ENCODE data around the gene LEF1. TPM values are rescaled to one million over a fixed set of nuclear protein-coding genes. Genes with fewer than 3 reads are reported as not detected.

The LEF1 gene
- total RNA-seq, 4 donors from 2014 or later: 0.42 to 3.6 (median 1.9) TPM

- Histone ChIP-seq H3K27ac (replicated peaks in 1 of 4) (no peak overlapping the region), H3K9me3 (no peaks in the 10 kb centered on the region), H3K27me3 (peaks cover 11 to 94% (median 65%) of the 10 kb centered on the region in 4 donors), H3K4me1 (peaks cover 43 to 60% (median 57%) of the 10 kb centered on the region in 4 donors), H3K4me3 (no peak overlapping the region), H3K36me3 (no peaks in the 10 kb centered on the region)
- TF ChIP-seq POLR2A (IDR thresholded peaks at IDR 0.05; ENCODE audit: low read depth) (no peak), EP300 (IDR thresholded peaks at IDR 0.05) (no peak), CTCF (IDR thresholded peaks at IDR 0.05) (no peak), POLR2AphosphoS5 (IDR thresholded peaks at IDR 0.05) (no peak)
- intact Hi-C loops (cut with DNase I): no loop called here
- no peak for DNase-seq (ENCODE audit: extremely low spot score)
- whole genome bisulfite sequencing: 43% methylated on average over 8 of the region's 8 CpGs
These were observed 2.1 kb upstream of the LEF1 start for GRCh38 chr4:108170631-108171338.

DNA sequence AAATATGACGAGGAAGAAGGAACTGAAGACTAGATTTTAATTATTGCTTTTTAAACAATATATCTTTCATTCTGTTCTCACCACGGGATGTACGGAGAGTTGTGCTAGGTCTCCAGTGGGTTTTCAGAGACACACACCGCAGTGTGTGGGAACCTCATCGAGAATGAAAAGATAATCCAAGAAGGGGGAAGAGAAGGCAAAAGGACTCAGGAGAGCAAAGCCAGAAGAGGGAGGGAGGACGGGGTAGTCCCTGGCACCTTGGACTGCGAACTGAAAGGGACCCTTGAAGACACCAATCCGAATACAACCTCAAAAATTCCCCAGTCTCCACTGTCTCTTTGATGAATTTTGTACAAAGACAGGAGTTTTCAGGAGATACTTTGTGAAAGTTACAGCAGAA, 932 bp upstream of the LEF1 start:
- Histone ChIP-seq H3K4me3 (no peak overlapping the region), H3K4me1 (peaks cover 43 to 60% (median 57%) of the 10 kb centered on the region in 4 donors)
- intact Hi-C loops (cut with DNase I): no loop called here

GRCh38 chr4:108168160-108168670, 517 bp downstream of the LEF1 start:
- H3K27me3 ChIP-seq: peaks cover 11 to 100% (median 72%) of the 10 kb centered on the region in 4 donors
- no peak overlapping the region for H3K27ac ChIP-seq (replicated peaks in 1 of 4)
- peaks cover 38 to 55% (median 52%) of the 10 kb centered on the region in 4 donors for H3K4me1 ChIP-seq
- H3K36me3 ChIP-seq: no peaks in the 10 kb centered on the region
- TF ChIP-seq POLR2AphosphoS5 (IDR thresholded peaks at IDR 0.05): no peak
- no peak for TF ChIP-seq CTCF (IDR thresholded peaks at IDR 0.05)
- no peak for TF ChIP-seq EP300 (IDR thresholded peaks at IDR 0.05)
- TF ChIP-seq POLR2A (IDR thresholded peaks at IDR 0.05; ENCODE audit: low read depth): no peak
- DNase-seq (ENCODE audit: extremely low spot score): no peak
- H3K4me3 ChIP-seq: peak overlapping the region; percentile 58 to 71 (median 64)
- intact Hi-C loops (cut with DNase I): no loop called here
- H3K9me3 ChIP-seq: no peaks in the 10 kb centered on the region
- whole genome bisulfite sequencing: under 1% methylated on average over 27 of the region's 30 CpGs

More for the DNA sequence above, 932 bp upstream of the LEF1 start:
- H3K36me3 ChIP-seq: no peaks in the 10 kb centered on the region
- no peaks in the 10 kb centered on the region for H3K9me3 ChIP-seq
- 34% methylated on average over 8 of the region's 8 CpGs for WGBS
- H3K27me3 ChIP-seq: peaks cover 11 to 94% (median 72%) of the 10 kb centered on the region in 4 donors
- no peak overlapping the region for H3K27ac ChIP-seq (replicated peaks in 1 of 4)
- DNase-seq (ENCODE audit: extremely low spot score): no peak
- TF ChIP-seq EP300 (IDR thresholded peaks at IDR 0.05) (no peak), POLR2A (IDR thresholded peaks at IDR 0.05; ENCODE audit: low read depth) (no peak), POLR2AphosphoS5 (IDR thresholded peaks at IDR 0.05) (no peak), CTCF (IDR thresholded peaks at IDR 0.05) (no peak)

- 9% methylated on average over 25 of the region's 58 CpGs for whole genome bisulfite sequencing
- no peak for DNase-seq (ENCODE audit: extremely low spot score)
- TF ChIP-seq CTCF (IDR thresholded peaks at IDR 0.05) (no peak), POLR2A (IDR thresholded peaks at IDR 0.05; ENCODE audit: low read depth) (no peak), EP300 (IDR thresholded peaks at IDR 0.05) (no peak), POLR2AphosphoS5 (IDR thresholded peaks at IDR 0.05) (no peak)
- Histone ChIP-seq H3K4me1 (peaks cover 26 to 40% (median 37%) of the 10 kb centered on the region in 4 donors), H3K4me3 (peak overlapping the region; percentile 58 to 71 (median 64)), H3K36me3 (no peaks in the 10 kb centered on the region), H3K9me3 (no peaks in the 10 kb centered on the region), H3K27me3 (peaks cover 7 to 99% (median 65%) of the 10 kb centered on the region in 4 donors), H3K27ac (replicated peaks in 1 of 4) (no peak overlapping the region)
- intact Hi-C loops (cut with DNase I): no loop called here
These were observed 2.1 kb downstream of the LEF1 start for GRCh38 chr4:108166441-108167315.

All from esophagus muscularis mucosa (tissue), 4 donors.